Activated CD4-positive, alpha-beta T cell treated with anti-CD3 and anti-CD28 coated beads, Interleukin-2, amount 50 U/mL, for 16 hours (primary cell): ENCODE results near the gene NFE2L1.
A peak's percentile ranks its signal among the peaks of the same experiment; 100 is the strongest.
"Not testable (repeated sequence)": the region's sequence is repeated elsewhere in the genome, so short reads cannot be mapped to it uniquely, and the experiment has no call there.

Experiments used
- DNase-seq: peaks from one replicate; pipeline ENCODE4 v3.0.0-alpha.2; 2020

The NFE2L1 gene

GRCh38 chr17:48047741-48048383 lies at the start of gene NFE2L1:
NFE2L1 (plus strand) TSS chr17:48048359; CDS start chr17:48051119, 2,760 bp downstream.
- peak; percentile 100 for DNase-seq

GRCh38 chr17:47999582-47999981 lies 48.6 kb upstream of the NFE2L1 start:
- DNase-seq: no peak

- DNase-seq: no peak
Observed at GRCh38 chr17:48001197-48001596, 47.0 kb upstream of the NFE2L1 start.

GRCh38 chr17:48001657-48002056 lies 46.5 kb upstream of the NFE2L1 start:
- DNase-seq: not testable (repeated sequence)

GRCh38 chr17:48002266-48002915 lies 45.8 kb upstream of the NFE2L1 start:
- DNase-seq: peak; percentile 32

- DNase-seq: no peak
Observed at GRCh38 chr17:48002916-48003416, 45.2 kb upstream of the NFE2L1 start.

GRCh38 chr17:48003417-48004151 lies 44.6 kb upstream of the NFE2L1 start:
- no peak for DNase-seq

- DNase-seq: peak; percentile 43
Observed at GRCh38 chr17:48004983-48005382, 43.2 kb upstream of the NFE2L1 start.

- DNase-seq: no peak
Observed at GRCh38 chr17:48006936-48007709, 41.0 kb upstream of the NFE2L1 start.

GRCh38 chr17:48010193-48010592 lies 38.0 kb upstream of the NFE2L1 start:
- DNase-seq: no peak

- DNase-seq: peak; percentile 70
Observed at GRCh38 chr17:48011405-48012150, 36.6 kb upstream of the NFE2L1 start.

GRCh38 chr17:48012151-48012520 lies 36.0 kb upstream of the NFE2L1 start:
- peak; percentile 68 for DNase-seq

- DNase-seq: no peak
Observed at GRCh38 chr17:48012654-48013053, 35.5 kb upstream of the NFE2L1 start.

GRCh38 chr17:48013876-48014594 lies 34.1 kb upstream of the NFE2L1 start:
- DNase-seq: no peak

- DNase-seq: no peak
Observed at GRCh38 chr17:48014595-48015111, 33.5 kb upstream of the NFE2L1 start.

GRCh38 chr17:48016112-48016511 lies 32.0 kb upstream of the NFE2L1 start:
- no peak for DNase-seq

- not testable (repeated sequence) for DNase-seq
Observed at GRCh38 chr17:48017817-48018158, 30.4 kb upstream of the NFE2L1 start.

GRCh38 chr17:48021934-48022333 lies 26.2 kb upstream of the NFE2L1 start:
- DNase-seq: no peak

GRCh38 chr17:48022901-48023300 lies 25.3 kb upstream of the NFE2L1 start:
- DNase-seq: no peak

GRCh38 chr17:48023400-48024148 lies 24.6 kb upstream of the NFE2L1 start:
- DNase-seq: peak; percentile 70
